ENCODE data around the gene TMEM51.

The TMEM51 gene

DNA sequence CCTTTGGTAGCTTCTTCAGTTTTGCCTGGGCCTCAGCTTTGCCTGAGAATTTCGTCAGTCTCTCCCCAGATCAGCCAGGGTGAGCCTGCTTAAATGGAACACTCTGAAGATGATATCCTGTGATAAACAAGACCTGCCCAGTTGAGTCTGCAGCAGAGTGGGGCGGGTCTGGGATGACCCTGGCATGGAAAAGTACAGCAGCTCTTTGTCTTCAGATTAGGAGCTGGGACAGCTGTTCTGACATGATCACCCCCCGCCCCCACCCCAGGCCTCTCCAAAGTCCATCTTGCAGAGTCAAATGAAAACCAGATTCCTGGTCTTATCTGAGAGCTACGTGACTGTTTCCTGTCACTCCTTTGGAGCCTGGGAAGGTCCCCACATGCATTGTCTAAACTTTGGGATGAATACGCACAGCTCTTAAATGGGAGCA is 2.2 kb upstream of the TMEM51 start:
- intact Hi-C loops (cut with DNase I), result loop anchor here (5.0 kb wide), 1 partner anchor 121 kb away; no protein-coding TSS in a partner anchor
- DNase-seq, result no peak

DNA sequence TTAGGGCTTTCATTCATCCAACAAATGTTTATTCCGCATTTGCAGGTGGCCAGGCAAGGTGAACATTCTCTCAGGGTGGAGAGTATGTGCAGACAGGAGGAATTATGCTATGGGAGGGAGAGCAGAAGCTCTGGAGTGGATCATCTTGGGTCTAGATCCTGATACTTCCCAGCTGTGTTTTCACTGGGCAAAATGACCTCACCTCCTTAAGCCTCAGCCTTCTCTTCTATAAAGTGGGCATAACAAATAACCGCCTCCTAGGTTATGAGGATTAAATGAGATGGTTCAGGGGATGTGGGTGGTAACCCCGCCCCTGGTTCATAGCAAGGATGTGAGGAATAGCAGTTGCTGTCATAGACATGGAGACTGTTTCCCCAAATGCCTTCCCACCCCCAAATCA is 1.7 kb upstream of the TMEM51 start:
- no peak for DNase-seq
- intact Hi-C loops (cut with DNase I), result loop anchor here (5.0 kb wide), 1 partner anchor 120 kb away; no protein-coding TSS in a partner anchor

DNA sequence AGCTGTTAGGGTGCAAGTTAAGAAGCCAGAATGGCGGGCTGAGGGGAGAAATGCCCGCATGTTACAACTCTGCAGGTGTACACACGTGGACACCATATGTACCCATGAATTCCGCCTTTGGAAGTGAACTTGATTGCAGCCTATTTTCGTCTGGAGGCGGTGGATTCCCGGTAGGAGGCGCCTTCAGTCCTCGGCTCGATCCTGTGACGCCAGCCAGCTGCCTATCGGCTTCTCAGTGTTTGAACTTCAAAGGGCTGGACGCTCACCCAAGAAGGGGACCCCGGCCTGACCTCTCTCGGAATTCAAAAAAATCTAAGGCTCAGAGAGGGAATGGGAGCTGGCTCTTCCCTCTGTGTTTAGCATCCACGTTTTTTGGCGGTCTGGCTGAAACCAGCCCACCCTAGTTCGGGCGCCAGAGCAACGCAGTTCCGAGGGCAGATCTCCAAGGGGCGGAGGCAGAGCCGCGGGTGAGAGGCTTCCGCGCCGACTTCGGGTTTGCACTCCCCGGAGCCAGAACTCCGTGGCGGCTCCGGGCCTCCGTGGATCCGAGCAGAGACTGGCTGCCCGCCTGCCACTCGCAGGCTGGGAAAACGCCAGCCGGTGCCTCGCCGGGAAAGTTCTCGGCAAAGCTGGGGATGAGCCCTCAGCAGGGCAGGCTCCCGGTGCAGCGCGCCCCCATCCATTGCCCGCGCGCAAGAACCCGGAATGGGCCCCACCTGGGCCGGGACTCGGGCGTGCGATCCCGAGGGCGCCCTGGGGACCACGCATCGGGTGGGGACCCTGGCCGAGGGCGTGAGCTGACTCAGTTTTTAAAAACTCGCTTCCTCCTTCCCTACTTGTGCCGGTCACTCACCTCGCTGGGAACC is 996 bp upstream of the TMEM51 start:
- DNase-seq, result peak; percentile 65 to 92 (median 82)
- intact Hi-C loops (cut with DNase I), result loop anchor here (5.0 kb wide), 1 partner anchor 120 kb away; no protein-coding TSS in a partner anchor

DNA sequence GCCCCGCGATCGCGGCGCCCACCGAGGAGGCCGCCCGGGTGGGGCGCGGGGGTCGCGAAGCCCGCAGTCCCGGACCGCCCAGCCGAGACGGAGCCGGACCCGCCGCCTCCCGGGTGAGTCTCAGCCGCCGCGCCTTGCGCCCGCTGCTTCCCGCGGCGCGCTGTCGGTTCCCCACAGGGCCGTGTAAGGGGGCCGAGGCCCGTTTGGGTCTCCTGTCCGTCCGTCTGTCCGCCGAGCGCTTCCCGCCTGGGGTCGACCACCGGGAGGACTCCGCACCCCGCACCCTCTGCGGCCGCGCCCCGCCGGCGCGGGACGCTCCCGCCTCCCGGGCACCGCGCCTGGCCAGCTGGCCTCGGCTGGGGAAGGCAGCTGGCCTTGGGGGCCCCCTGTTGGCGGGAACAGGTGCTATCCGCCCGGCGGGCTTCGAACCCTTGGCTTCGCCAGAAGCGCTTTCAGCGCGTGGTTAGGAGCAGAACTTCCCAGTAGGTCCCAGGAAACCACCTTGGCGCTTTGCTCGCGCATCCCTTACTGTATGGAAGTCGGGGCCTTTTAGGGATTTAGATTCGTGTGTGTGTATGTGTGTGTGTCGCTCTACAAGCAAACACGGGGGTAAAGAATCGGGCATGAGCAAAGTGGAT is 414 bp downstream of the TMEM51 start:
- DNase-seq, result peak in 38 of 42 donors; percentile 19 to 75 (median 48)
- intact Hi-C loops (cut with DNase I), result loop anchor here (5.0 kb wide), 1 partner anchor 118 kb away; no protein-coding TSS in a partner anchor

DNA sequence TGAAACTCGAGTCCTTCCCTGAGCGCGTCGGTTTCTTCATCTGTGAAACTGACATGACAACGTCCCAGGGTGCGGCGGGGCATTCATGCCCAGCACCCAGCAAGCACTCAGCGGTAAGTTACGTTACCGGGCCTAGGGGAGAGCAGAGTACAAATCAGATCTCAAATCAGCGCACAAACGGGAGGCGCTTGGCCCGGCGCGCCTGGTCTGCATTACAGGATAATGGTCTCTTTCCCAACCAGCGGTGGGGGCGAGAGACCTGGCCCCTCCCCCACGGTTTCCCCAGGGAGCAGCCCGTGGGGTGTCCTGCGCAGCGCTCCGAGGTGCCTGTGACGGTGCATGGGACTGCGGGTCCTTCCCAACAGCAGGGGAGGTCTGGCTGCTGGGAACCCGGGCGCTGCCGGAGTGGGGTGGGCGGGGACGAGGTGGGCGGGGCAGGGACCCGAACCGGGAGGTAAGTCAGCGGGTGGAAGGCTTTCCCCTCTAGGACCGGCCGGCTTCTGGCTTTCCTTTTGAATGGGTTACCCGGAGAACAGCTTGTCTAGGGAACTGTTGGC is 1.0 kb downstream of the TMEM51 start:
- peak in 5 of 42 donors; percentile 4 to 33 (median 19) for DNase-seq
- intact Hi-C loops (cut with DNase I), result loop anchor here (5.0 kb wide), 1 partner anchor 118 kb away; no protein-coding TSS in a partner anchor

DNA sequence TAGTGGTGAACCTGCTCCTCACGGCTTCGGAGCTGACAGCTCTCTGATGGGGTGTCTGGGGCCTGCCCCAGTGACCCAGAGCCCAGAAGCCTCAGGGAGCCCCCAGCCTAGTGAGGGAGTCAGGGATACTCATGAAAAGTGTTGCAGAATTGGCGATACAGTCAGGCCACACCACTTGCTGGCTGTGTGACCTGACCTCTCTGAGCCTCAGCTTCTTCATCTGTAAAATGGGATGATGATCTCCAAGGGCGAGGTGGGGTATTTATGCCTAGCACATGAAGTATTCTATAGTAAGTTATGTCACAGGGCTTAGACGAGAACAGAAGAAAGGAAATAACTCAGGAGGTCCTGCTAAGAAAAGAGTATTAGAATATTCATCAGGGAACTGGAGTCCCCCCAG is 1.6 kb downstream of the TMEM51 start:
- DNase-seq, result no peak
- intact Hi-C loops (cut with DNase I), result no loop called here

DNA sequence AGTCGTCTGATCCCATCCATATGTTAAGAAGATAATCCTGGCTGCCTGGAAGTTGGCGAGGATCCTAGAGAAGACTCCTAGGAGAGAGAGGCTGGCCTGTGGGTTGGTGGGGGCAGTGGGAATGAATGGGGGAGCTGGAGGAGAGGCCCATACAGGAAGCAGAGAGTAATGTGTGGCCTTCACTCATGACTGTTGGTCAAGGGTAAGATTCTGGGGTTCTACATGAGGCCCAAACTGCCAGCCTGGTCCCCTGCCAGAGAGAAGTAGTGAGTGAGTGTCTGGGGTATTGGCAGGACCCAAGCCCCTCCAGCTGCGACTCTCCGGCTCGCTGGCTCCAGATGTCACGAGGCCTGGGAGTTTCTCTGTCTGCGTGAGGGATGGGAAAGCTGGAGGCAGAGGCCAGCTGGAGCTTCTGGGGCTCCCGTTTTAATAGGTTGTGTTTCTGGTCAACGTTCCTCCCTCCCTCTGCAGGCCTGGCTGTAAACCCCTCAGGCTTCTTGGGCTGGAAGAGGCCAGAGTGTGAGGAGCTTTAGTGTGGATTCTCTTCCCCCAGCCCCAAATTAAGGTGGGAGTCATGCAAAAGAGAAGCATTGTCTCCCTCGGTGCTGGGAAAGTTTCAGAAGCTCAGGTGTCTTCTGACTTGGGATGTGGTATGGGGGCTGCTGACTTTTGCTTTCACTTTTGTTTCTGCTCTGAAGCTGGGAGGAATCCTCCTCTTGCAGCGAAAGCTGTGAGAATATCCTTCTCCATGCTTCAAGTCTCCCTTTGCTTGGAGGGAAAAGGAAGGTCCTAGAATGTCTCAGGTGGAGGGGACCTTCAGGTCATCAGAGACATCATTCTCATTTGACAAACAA is 2.6 kb downstream of the TMEM51 start:
- no peak for DNase-seq

DNA sequence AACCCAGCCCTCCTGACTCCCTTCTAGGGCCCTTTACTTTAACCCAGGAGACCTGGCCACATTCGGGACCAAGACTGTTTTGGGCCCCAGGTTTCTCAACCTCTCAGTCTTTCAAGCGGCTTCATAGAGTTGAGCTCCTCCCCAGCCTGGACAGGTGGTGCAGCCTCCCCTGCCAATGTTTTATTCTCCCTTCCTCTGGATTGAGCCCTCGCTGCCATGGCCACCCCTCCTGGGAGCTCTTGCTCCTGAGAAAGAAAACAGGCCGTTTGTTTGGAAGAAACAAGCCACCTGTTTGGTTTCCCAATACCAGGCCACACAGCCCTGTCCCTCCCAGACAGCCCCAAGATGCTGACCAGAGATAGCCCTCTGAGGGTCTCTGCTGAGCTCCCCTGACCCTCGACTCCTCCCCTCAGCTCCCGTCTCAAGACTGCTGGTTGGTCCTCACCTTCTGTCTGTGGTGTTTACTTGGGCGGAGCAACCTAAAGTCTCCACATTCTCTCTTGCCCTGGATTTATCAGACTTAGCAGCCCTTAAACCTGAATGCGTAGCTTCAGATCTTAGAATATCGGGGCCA is 3.3 kb downstream of the TMEM51 start:
- no peak for DNase-seq
- intact Hi-C loops (cut with DNase I), result no loop called here

More for the DNA sequence above, 2.6 kb downstream of the TMEM51 start:
- intact Hi-C loops (cut with DNase I), result no loop called here

DNA sequence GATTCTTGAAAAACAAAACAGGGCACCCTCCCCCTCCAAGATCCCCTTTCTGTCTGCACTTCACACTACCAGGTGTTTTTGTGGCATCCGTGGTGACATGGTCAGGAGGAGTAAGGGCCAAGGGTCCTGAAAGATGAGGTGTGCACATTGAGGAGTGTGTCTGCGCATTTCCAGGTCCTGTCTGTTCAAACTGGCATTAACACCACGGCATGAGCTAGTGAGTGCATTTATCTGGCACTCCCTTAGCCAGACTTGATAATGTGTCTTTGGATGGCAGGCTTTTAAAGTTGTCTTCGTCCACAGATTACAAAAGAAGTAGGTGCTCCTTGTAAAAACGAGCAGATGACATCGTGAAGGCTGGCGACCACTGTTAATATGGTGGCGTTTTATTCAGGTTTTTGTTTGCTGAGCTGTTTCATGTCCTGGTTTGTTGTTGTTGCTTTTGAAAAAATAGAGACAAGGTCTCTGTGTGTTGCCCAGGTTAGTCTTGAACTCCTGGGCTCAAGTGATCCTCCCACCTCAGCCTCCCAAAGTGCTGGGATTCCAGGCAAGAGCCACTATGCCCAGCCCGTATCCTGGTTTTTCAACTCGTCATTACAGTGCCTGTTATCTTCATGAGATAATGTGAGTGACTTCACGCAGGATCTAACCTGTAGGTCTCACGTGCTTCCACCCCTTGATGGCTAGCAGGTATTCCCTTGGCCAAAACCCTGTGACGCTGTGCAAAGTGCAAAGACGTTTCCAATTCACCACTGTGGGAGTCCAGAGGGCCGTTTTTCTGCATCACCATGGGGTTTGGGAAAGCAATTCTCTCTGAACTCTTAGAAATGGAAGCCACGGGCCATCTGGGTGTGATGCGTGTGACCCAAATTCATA is 4.2 kb downstream of the TMEM51 start:
- intact Hi-C loops (cut with DNase I), result no loop called here
- no peak for DNase-seq

DNA sequence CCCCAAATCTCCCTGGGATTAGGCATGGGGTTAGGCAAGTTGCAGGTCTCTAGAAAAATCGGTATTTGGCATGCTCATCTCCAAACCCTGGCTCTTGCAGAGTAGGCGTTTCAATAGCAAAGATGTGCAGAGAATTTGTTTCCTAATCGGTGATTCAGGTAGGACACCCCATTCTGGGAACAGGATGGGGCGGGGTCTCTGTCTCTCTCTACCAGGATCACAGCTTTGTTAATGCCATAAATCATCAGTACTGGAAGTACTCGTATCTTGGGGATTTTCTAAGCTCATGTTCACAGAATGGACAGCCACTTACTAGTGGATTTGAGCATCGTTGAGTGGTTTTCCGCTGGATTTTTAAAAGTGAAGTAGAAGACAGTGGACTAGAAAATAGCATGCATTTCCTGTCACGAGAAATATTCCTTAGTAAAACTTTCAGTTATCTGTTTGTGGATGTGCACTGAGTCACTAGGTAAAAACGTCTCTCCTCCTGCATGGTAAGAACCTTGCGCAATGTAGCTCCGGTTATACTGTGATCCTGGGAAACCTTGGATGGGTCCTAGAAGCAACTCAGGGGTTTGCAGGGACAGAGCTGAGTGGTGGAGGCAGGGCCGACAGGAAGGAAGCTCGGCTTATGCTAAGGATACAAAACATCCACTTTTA is 5.1 kb downstream of the TMEM51 start:
- intact Hi-C loops (cut with DNase I), result no loop called here
- DNase-seq, result no peak

DNA sequence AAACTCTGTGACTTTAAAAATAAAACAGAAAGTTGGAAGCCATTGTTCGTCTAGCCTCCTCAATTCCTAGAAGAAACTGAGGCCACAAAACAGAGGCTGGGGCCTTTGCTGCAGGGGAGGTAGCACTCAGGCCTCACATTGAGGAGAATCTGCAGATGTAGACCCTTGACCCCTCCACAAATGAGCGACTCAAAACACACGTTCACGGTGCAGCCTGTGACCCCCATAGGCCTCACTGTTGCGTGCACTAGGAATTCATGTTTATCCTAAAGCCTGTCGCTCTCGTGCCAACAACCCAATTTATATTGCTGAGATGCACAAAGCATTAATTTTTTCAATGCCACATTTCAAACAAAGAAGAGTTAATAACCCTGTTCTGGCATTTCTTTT is 5.6 kb downstream of the TMEM51 start:
- no peak for DNase-seq
- intact Hi-C loops (cut with DNase I), result no loop called here

DNA sequence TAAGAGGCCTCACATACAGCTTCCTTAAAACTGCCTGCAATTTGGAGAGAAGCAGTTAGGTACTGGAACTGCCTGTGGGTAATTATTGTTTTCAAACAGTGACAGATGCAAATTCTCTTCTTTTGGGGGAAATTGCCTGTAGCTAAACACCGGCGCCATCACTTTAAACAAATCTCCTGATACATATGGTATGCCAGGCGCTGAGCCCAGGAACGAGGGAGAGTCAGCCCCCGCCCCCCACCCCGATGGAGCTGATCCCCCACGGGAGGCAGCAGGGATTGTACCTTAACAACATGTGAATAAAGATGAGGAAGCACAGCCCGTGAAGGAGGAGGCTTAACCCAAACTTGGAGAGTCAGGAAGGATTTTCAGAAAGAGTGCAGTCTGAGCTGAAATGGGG is 7.1 kb downstream of the TMEM51 start:
- intact Hi-C loops (cut with DNase I), result no loop called here
- DNase-seq, result no peak

DNA sequence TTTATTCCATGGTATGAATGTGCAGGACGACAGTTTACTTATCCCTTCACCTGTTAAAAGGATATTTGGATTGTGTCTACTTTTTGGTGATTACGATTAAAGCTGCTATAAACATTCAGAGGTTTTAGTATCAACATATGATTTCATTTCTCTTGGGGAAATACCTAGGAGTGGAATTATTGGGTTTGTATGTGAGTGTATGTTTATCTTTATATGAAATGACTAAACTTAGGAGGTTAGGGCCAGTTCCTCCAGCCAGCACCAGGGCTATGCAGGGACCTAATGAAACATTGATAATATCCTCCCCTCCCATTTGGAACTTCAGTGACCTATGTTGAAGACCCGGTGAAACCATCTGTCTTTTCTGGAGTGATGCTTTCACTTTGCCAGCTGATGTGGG is 13.8 kb downstream of the TMEM51 start:
- no peak for DNase-seq
- intact Hi-C loops (cut with DNase I), result no loop called here

DNA sequence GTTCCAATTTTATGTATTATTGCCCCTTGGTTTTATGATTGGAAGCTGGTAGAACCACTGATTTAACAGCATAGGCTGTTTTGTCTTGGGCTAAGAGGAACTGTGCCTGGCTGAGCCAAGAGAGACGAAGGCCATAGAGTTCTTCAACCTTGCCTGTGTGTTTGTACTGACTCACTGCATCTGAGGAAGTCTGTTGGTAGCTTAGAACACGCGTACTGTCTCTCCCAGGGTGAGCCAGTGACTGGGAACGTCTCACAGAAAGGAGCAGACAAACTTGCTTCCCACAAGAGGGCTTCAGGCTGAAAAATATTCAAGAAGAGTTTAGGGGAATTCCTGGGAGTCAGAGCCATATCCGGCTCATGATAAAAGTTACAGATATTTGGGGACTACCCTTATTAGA is 14.9 kb downstream of the TMEM51 start:
- intact Hi-C loops (cut with DNase I), result no loop called here
- DNase-seq, result no peak

DNA sequence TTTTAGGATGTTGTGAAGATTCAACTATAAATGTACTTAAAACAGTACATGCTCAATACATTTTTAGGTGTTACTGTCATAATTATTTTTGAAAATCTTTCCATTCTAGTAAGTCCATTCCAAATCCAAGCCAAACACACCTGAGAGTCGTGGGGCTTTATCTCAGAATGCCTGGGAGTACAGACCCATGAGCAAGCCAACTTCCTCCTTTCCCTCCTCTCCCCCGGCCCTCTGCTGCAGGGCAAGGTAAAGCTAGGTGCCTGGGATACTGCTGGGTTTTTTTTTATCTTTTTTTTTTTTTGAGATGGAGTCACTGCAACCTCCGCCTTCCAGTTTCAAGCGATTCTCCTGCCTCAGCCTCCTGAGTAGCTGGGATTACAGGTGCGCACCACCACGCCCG is 16.5 kb downstream of the TMEM51 start:
- intact Hi-C loops (cut with DNase I), result no loop called here
- DNase-seq, result no peak

DNA sequence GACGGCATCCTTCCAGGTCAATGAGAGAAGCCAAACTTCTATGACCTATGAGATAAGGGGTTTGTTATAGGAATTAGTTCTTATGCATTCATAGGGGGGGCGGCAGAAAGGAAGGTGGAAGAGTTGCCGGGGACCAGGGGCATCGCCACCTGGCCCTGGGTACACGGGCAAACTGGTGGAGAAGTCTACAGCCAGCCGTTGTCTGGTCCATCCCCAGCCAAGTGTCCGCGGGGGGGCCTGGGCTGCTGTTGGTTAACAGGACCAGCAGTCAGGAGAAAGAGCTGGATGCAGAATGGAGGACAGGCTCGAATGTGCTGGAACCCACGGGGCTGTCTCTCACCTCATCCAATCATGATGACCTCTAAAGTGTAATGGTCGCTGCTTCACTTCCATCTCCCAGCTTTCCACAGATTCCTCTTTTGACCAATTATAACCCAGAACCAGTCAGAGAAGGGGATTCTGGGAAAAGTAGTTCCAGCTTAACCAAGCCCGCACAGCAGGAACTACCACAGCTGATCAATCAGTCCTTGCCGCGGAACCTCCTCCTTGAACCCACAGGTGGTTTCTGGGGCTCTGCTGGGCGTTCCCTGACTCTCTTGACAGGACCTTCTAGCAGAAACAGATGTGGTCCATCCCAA is 17.8 kb downstream of the TMEM51 start:
- intact Hi-C loops (cut with DNase I), result no loop called here

More for the DNA sequence above, 17.8 kb downstream of the TMEM51 start:
- DNase-seq, result no peak

Measured in head of caudate nucleus (tissue), 42 donors.